ENCODE results near the gene TM7SF2.

- TF ChIP-seq CTCF (IDR thresholded peaks at IDR 0.05) (no peak), EZH2phosphoT487 (IDR thresholded peaks at IDR 0.05) (no peak), EZH2 (IDR thresholded peaks at IDR 0.05) (no peak)
Measured at GRCh38 chr11:65118097-65118837, 6.6 kb downstream of the TM7SF2 start.
